SU-DHL-6 (cell line): ENCODE data around the gene MATCAP1.

ENCODE experiments used
- H2AFZ ChIP-seq: fragments of 200-600 bp; sonication (generic); 2 replicates; pipeline ENCODE4 v1.6.1; 2014; ENCODE audit warnings: low read depth, mild to moderate bottlenecking, moderate library complexity, mixed read lengths, antibody characterized with exemption, low read length; ENCODE audit not compliant: severe bottlenecking
- H3F3A ChIP-seq: fragments of 200-600 bp; shearing (Covaris generic); 2 replicates; pipeline ENCODE4 v1.6.0; 2016; ENCODE audit warnings: antibody characterized with exemption, mild to moderate bottlenecking; ENCODE audit not compliant: insufficient read depth
- H3K27ac ChIP-seq: fragments of 200-600 bp; sonication (generic); 2 replicates; pipeline ENCODE4 v1.5.1; 2016; ENCODE audit warnings: low read depth, mild to moderate bottlenecking, low read length, moderate library complexity, mixed read lengths
- H3K27me3 ChIP-seq: fragments of 200-600 bp; sonication (generic), shearing (Covaris generic); 2 replicates; pipeline ENCODE4 v1.6.0; 2014; ENCODE audit warnings: mild to moderate bottlenecking, low read length
- H3K36me3 ChIP-seq: fragments of 200-600 bp; sonication (generic); 2 replicates; pipeline ENCODE4 v1.6.1; 2014; ENCODE audit warnings: mild to moderate bottlenecking, low read length, mixed read lengths
- H3K4me2 ChIP-seq: fragments of 300-600, 200-600 bp; shearing (Covaris generic), sonication (generic); 2 replicates; pipeline ENCODE4 v1.6.0; 2014; ENCODE audit warnings: low read length, low read depth, mild to moderate bottlenecking; ENCODE audit not compliant: poor library complexity, severe bottlenecking
- H3K4me3 ChIP-seq: fragments of 200-600 bp; sonication (generic); 2 replicates; pipeline ENCODE4 v1.5.1; 2014; ENCODE audit warnings: antibody characterized with exemption, low read length, mild to moderate bottlenecking, mixed read lengths; ENCODE audit not compliant: insufficient read depth, poor library complexity, severe bottlenecking
- H3K79me2 ChIP-seq: fragments of 200-600 bp; sonication (generic); 2 replicates; pipeline ENCODE4 v1.6.1; 2014; ENCODE audit warnings: mild to moderate bottlenecking, low read length, moderate library complexity; ENCODE audit not compliant: insufficient read depth
- H3K9ac ChIP-seq: fragments of 200-600 bp; sonication (generic); 2 replicates; pipeline ENCODE4 v1.7.0; 2014; ENCODE audit warnings: mild to moderate bottlenecking, low read length
- H3K9me2 ChIP-seq: fragments of 200-600 bp; sonication (generic); replicated peaks from 2 replicates; pipeline ENCODE4 v1.6.1; 2014; ENCODE audit warnings: low read length; ENCODE audit not compliant: insufficient read depth
- H3K9me3 ChIP-seq: fragments of 200-600 bp; sonication (generic); 2 replicates; pipeline ENCODE4 v1.6.1; 2014; ENCODE audit warnings: low read length, mixed read lengths; ENCODE audit not compliant: insufficient read depth
- H4K20me1 ChIP-seq: fragments of 200-600 bp; sonication (generic); 2 replicates; pipeline ENCODE4 v1.6.1; 2014; ENCODE audit warnings: low read depth, mild to moderate bottlenecking, antibody characterized with exemption, low read length, moderate library complexity, mixed read lengths
- CTCF ChIP-seq: fragments of 200-600 bp; sonication (generic); IDR thresholded peaks from one replicate; pipeline ENCODE4 v1.5.1; 2017; ENCODE audit warnings: antibody characterized with exemption, mild to moderate bottlenecking, low read length, moderate library complexity; ENCODE audit not compliant: insufficient read depth, poor library complexity, severe bottlenecking
- EZH2phosphoT487 ChIP-seq: fragments of 200-600 bp; sonication (generic), shearing (Covaris generic); conservative IDR thresholded peaks from 2 replicates; pipeline ENCODE4 v1.6.1; 2018; ENCODE audit warnings: mild to moderate bottlenecking, antibody characterized with exemption, low read length, moderate library complexity, mixed read lengths

MATCAP1 gene

GRCh38 chr16:67185651-67186134 lies 1.9 kb upstream of the MATCAP1 start:
- Histone ChIP-seq H3K27me3 (no peaks in the 10 kb centered on the region), H3K9me3 (no peaks in the 10 kb centered on the region), H3K27ac (no peak overlapping the region), H3K4me3 (no peak overlapping the region), H4K20me1 (no peaks in the 10 kb centered on the region), H2AFZ (no peak overlapping the region), H3K36me3 (no peaks in the 10 kb centered on the region), H3F3A (no peaks in the 10 kb centered on the region), H3K79me2 (no peaks in the 10 kb centered on the region), H3K9me2 (no peaks in the 10 kb centered on the region), H3K4me2 (no peak overlapping the region), H3K9ac (no peak overlapping the region)
- no peak for TF ChIP-seq EZH2phosphoT487
- no peak for TF ChIP-seq CTCF

DNA sequence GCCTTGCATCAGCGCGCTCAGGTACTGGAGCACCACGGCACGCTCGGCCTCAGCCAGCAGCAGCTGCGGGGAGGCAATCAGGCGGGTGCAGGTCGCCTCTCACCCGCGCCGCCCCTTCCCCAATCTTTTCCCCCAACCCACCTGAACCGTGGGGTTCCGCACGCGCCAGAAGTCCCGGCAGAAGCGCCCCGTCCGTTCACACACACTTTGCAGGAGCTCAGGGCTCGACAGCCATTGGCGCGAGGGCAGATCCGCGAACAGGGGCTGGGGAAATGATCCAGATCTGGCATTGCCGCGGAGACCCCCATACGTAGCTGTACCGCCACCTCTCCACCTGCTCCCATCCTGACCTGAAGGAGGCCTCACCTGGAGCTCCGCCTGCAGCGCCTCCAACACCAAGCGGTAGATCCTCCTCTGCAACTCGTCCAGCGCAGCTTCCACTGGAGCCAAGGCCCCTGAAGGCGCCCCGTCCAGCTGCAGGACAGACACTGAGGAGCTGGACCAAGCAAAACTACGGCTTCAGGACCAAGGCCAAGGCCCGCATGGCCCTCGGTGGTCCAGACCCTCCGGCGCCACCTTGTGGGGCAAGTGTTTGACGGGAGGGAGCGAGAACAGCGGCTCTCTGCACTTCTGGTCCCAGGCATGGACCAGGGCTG lies 1.4 kb upstream of the MATCAP1 start:
- no peaks in the 10 kb centered on the region for H4K20me1 ChIP-seq
- H3K79me2 ChIP-seq: no peaks in the 10 kb centered on the region
- no peaks in the 10 kb centered on the region for H3K9me3 ChIP-seq
- no peaks in the 10 kb centered on the region for H3K9me2 ChIP-seq
- peak; percentile 72 for TF ChIP-seq CTCF
- TF ChIP-seq EZH2phosphoT487: no peak
- H3K27me3 ChIP-seq: no peaks in the 10 kb centered on the region
- H3K9ac ChIP-seq: no peak overlapping the region
- H3K27ac ChIP-seq: no peak overlapping the region
- H3F3A ChIP-seq: no peaks in the 10 kb centered on the region
- H2AFZ ChIP-seq: no peak overlapping the region
- no peak overlapping the region for H3K4me3 ChIP-seq
- H3K4me2 ChIP-seq: no peak overlapping the region
- H3K36me3 ChIP-seq: no peaks in the 10 kb centered on the region

GRCh38 chr16:67184453-67184994 lies 761 bp upstream of the MATCAP1 start:
- Histone ChIP-seq H3K79me2 (no peaks in the 10 kb centered on the region), H3K9me3 (no peaks in the 10 kb centered on the region), H4K20me1 (no peaks in the 10 kb centered on the region), H3K9ac (peak overlapping the region; percentile 67), H2AFZ (peak overlapping the region; percentile 87), H3K4me2 (peak overlapping the region; percentile 88), H3K27ac (no peak overlapping the region), H3K36me3 (no peaks in the 10 kb centered on the region), H3K9me2 (no peaks in the 10 kb centered on the region), H3F3A (no peaks in the 10 kb centered on the region), H3K4me3 (peak overlapping the region; percentile 79), H3K27me3 (no peaks in the 10 kb centered on the region)
- TF ChIP-seq EZH2phosphoT487 (no peak), CTCF (no peak)
